CD4-positive, alpha-beta T cell treated with Interleukin-2 at 100 ng/mL for 4 hours (primary cell): ENCODE data around the gene LYSET.
"Not testable (repeated sequence)": the region's sequence is repeated elsewhere in the genome, so short reads cannot be mapped to it uniquely, and the experiment has no call there.

ENCODE experiments used
- DNase-seq: peaks from one replicate; pipeline ENCODE4 v3.0.0-alpha.2; 2020; ENCODE audit warnings: low spot score

LYSET gene

GRCh38 chr14:93228550-93228949, 43.4 kb downstream of the LYSET start:
- no peak for DNase-seq

- no peak for DNase-seq
Observed at GRCh38 chr14:93230539-93230938, 45.4 kb downstream of the LYSET start.

GRCh38 chr14:93231129-93231979, 46.2 kb downstream of the LYSET start:
- no peak for DNase-seq

GRCh38 chr14:93232159-93232558, 47.0 kb downstream of the LYSET start:
- DNase-seq = no peak

- not testable (repeated sequence) for DNase-seq
Observed at GRCh38 chr14:93233078-93233477, 48.0 kb downstream of the LYSET start.

- DNase-seq = no peak
Observed at GRCh38 chr14:93234798-93235197, 49.7 kb downstream of the LYSET start.
